NCI-H226 (cell line): Measurements from ENCODE around the gene KCNK2.
"Not testable (repeated sequence)": the region's sequence is repeated elsewhere in the genome, so short reads cannot be mapped to it uniquely, and the experiment has no call there.

ENCODE experiments used
- DNase-seq: peaks from one replicate; pipeline ENCODE4 v3.0.0-alpha.2; 2015

The KCNK2 gene

GRCh38 chr1:215160351-215160750 lies 77.8 kb downstream of the KCNK2 start:
- no peak for DNase-seq

- not testable (repeated sequence) for DNase-seq
Measured at GRCh38 chr1:215163144-215163543, 80.6 kb downstream of the KCNK2 start.

- DNase-seq, result no peak
Measured at GRCh38 chr1:215166886-215167285, 84.3 kb downstream of the KCNK2 start.

- DNase-seq, result no peak
Measured at GRCh38 chr1:215181518-215181917, 99.0 kb downstream of the KCNK2 start.

- no peak for DNase-seq
Measured at GRCh38 chr1:215185067-215185620, 102.6 kb downstream of the KCNK2 start.

GRCh38 chr1:215188302-215188950 lies 105.9 kb downstream of the KCNK2 start:
- peak; percentile 25 for DNase-seq

GRCh38 chr1:215192306-215192705 lies 109.8 kb downstream of the KCNK2 start:
- no peak for DNase-seq

GRCh38 chr1:215198021-215198420 lies 115.5 kb downstream of the KCNK2 start:
- DNase-seq, result no peak

GRCh38 chr1:215200121-215200520 lies 117.6 kb downstream of the KCNK2 start:
- no peak for DNase-seq

GRCh38 chr1:215201283-215201682 lies 118.7 kb downstream of the KCNK2 start:
- DNase-seq, result no peak

GRCh38 chr1:215202868-215203267 lies 120.3 kb downstream of the KCNK2 start:
- no peak for DNase-seq

GRCh38 chr1:215210167-215210566 lies 127.6 kb downstream of the KCNK2 start:
- no peak for DNase-seq

GRCh38 chr1:215215846-215216245 lies 133.3 kb downstream of the KCNK2 start:
- DNase-seq, result no peak

- no peak for DNase-seq
Measured at GRCh38 chr1:215219372-215219771, 136.8 kb downstream of the KCNK2 start.

- no peak for DNase-seq
Measured at GRCh38 chr1:215220346-215220745, 137.8 kb downstream of the KCNK2 start.

- DNase-seq, result no peak
Measured at GRCh38 chr1:215226757-215227156, 144.2 kb downstream of the KCNK2 start.

- DNase-seq, result no peak
Measured at GRCh38 chr1:215228193-215228592, 145.7 kb downstream of the KCNK2 start.

- DNase-seq, result no peak
Measured at GRCh38 chr1:215241451-215241850, 158.9 kb downstream of the KCNK2 start.

- no peak for DNase-seq
Measured at GRCh38 chr1:215243345-215244054, 161.0 kb downstream of the KCNK2 start.

- DNase-seq, result no peak
Measured at GRCh38 chr1:215250913-215251312, 168.4 kb downstream of the KCNK2 start.

GRCh38 chr1:215251428-215251827 lies 168.9 kb downstream of the KCNK2 start:
- DNase-seq, result no peak

GRCh38 chr1:215252164-215252563 lies 169.6 kb downstream of the KCNK2 start:
- no peak for DNase-seq

GRCh38 chr1:215256936-215257679 lies 174.6 kb downstream of the KCNK2 start:
- no peak for DNase-seq

GRCh38 chr1:215260711-215261110 lies 178.2 kb downstream of the KCNK2 start:
- DNase-seq, result no peak
